B cell (primary cell): Measurements from ENCODE around the gene GABRR3.

Source experiments
- CTCF ChIP-seq: fragments of 200-600 bp; IDR thresholded peaks from one replicate; pipeline ENCODE4 v1.8.0; 2022; ENCODE audit warnings: antibody characterized with exemption, mild to moderate bottlenecking
- EZH2 ChIP-seq: IDR thresholded peaks from 2 replicates; pipeline ENCODE4 v1.6.1; 2012; ENCODE audit warnings: borderline replicate concordance, low read depth, mild to moderate bottlenecking, moderate library complexity, low read length; ENCODE audit not compliant: insufficient read depth, poor library complexity, severe bottlenecking

- no peak for TF ChIP-seq EZH2
- no peak for TF ChIP-seq CTCF
These were observed 75.2 kb downstream of the GABRR3 start for GRCh38 chr3:97959872-97960271.
